ENCODE results near the gene ZCCHC14. TPM values are rescaled to one million over a fixed set of nuclear protein-coding genes. Genes with fewer than 3 reads are reported as not detected.

Gene ZCCHC14
- total RNA-seq, 1 donor from 2014 or later = 28.0 TPM

GRCh38 chr16:87422106-87422505, 70.7 kb downstream of the ZCCHC14 start:
- Mint-ChIP-seq H3K27me3 (ENCODE audit: low read depth) (no peaks in the 10 kb centered on the region), H3K4me3 (ENCODE audit: unreplicated experiment) (no peak overlapping the region), H3K9me3 (ENCODE audit: low read depth) (no peaks in the 10 kb centered on the region), H3K4me1 (ENCODE audit: low read depth) (no peaks in the 10 kb centered on the region), H3K36me3 (ENCODE audit: low read depth) (peaks cover 26% of the 10 kb centered on the region), H3K27ac (ENCODE audit: unreplicated experiment) (peak overlapping the region; percentile 55)
- TF ChIP-seq CTCF (IDR thresholded peaks at IDR 0.05) = no peak
- DNase-seq (ENCODE audit: low spot score) = no peak

- Mint-ChIP-seq H3K9me3 (ENCODE audit: low read depth) (no peaks in the 10 kb centered on the region), H3K27ac (ENCODE audit: unreplicated experiment) (no peak overlapping the region), H3K27me3 (ENCODE audit: low read depth) (no peaks in the 10 kb centered on the region), H3K36me3 (ENCODE audit: low read depth) (peaks cover 26% of the 10 kb centered on the region), H3K4me1 (ENCODE audit: low read depth) (no peaks in the 10 kb centered on the region), H3K4me3 (ENCODE audit: unreplicated experiment) (no peak overlapping the region)
- DNase-seq (ENCODE audit: low spot score) = no peak
- TF ChIP-seq CTCF (IDR thresholded peaks at IDR 0.05) = no peak
These were observed 71.6 kb downstream of the ZCCHC14 start for GRCh38 chr16:87421003-87421912.

- Mint-ChIP-seq H3K4me1 (ENCODE audit: low read depth) (no peaks in the 10 kb centered on the region), H3K27ac (ENCODE audit: unreplicated experiment) (no peak overlapping the region), H3K4me3 (ENCODE audit: unreplicated experiment) (no peak overlapping the region), H3K27me3 (ENCODE audit: low read depth) (no peaks in the 10 kb centered on the region), H3K9me3 (ENCODE audit: low read depth) (no peaks in the 10 kb centered on the region), H3K36me3 (ENCODE audit: low read depth) (peaks cover 26% of the 10 kb centered on the region)
- no peak for TF ChIP-seq CTCF (IDR thresholded peaks at IDR 0.05)
- no peak for DNase-seq (ENCODE audit: low spot score)
These were observed 72.5 kb downstream of the ZCCHC14 start for GRCh38 chr16:87420026-87421002.

- no peaks in the 10 kb centered on the region for H3K27me3 Mint-ChIP-seq (ENCODE audit: low read depth)
- H3K9me3 Mint-ChIP-seq (ENCODE audit: low read depth) = no peaks in the 10 kb centered on the region
- DNase-seq (ENCODE audit: low spot score) = no peak
- no peaks in the 10 kb centered on the region for H3K4me1 Mint-ChIP-seq (ENCODE audit: low read depth)
- no peak overlapping the region for H3K4me3 Mint-ChIP-seq (ENCODE audit: unreplicated experiment)
- no peak for TF ChIP-seq CTCF (IDR thresholded peaks at IDR 0.05)
- peaks cover 30% of the 10 kb centered on the region for H3K36me3 Mint-ChIP-seq (ENCODE audit: low read depth)
- H3K27ac Mint-ChIP-seq (ENCODE audit: unreplicated experiment) = no peak overlapping the region
These were observed 74.2 kb downstream of the ZCCHC14 start for GRCh38 chr16:87418644-87419043.

GRCh38 chr16:87418216-87418615, 74.6 kb downstream of the ZCCHC14 start:
- H3K36me3 Mint-ChIP-seq (ENCODE audit: low read depth) = peaks cover 32% of the 10 kb centered on the region
- H3K9me3 Mint-ChIP-seq (ENCODE audit: low read depth) = no peaks in the 10 kb centered on the region
- H3K27me3 Mint-ChIP-seq (ENCODE audit: low read depth) = no peaks in the 10 kb centered on the region
- H3K27ac Mint-ChIP-seq (ENCODE audit: unreplicated experiment) = no peak overlapping the region
- H3K4me1 Mint-ChIP-seq (ENCODE audit: low read depth) = no peaks in the 10 kb centered on the region
- no peak for TF ChIP-seq CTCF (IDR thresholded peaks at IDR 0.05)
- H3K4me3 Mint-ChIP-seq (ENCODE audit: unreplicated experiment) = no peak overlapping the region
- DNase-seq (ENCODE audit: low spot score) = no peak
